Smooth muscle cell (in vitro differentiated cells): ENCODE data around the gene MROH7. TPM values are rescaled to one million over a fixed set of nuclear protein-coding genes. Genes with fewer than 3 reads are reported as not detected.

ENCODE experiments used
- DNase-seq: peaks from one replicate; lab custom pipeline; 2025; ENCODE audit not compliant: unreplicated experiment; lab: John Stamatoyannopoulos, UW
- H2AFZ ChIP-seq: fragments of 200-600 bp; sonication (generic); 2 replicates; pipeline ENCODE4 v1.6.0; 2016; ENCODE audit warnings: antibody characterized with exemption, low read depth, mild to moderate bottlenecking
- H3F3A ChIP-seq: fragments of 200-600 bp; sonication (generic); 2 replicates; pipeline ENCODE4 v1.6.0; 2017; ENCODE audit warnings: antibody characterized with exemption, low read depth
- H3K27ac ChIP-seq: fragments of 200-600 bp; sonication (generic); 2 replicates; pipeline ENCODE4 v1.5.1; 2016; ENCODE audit warnings: low read depth, mild to moderate bottlenecking
- H3K27me3 ChIP-seq: fragments of 200-600 bp; sonication (generic); 2 replicates; pipeline ENCODE4 v1.6.1; 2016; ENCODE audit warnings: low read depth, mild to moderate bottlenecking
- H3K36me3 ChIP-seq: fragments of 200-600 bp; sonication (generic); 2 replicates; pipeline ENCODE4 v1.5.1; 2016; ENCODE audit warnings: low read depth
- H3K4me1 ChIP-seq: fragments of 200-600 bp; sonication (generic); 2 replicates; pipeline ENCODE4 v1.5.1; 2016; ENCODE audit warnings: low read depth
- H3K4me2 ChIP-seq: fragments of 200-600 bp; sonication (generic); 2 replicates; pipeline ENCODE4 v1.6.0; 2016; ENCODE audit warnings: mild to moderate bottlenecking
- H3K4me3 ChIP-seq: fragments of 200-600 bp; sonication (generic); 2 replicates; pipeline ENCODE4 v1.5.1; 2016; ENCODE audit warnings: mild to moderate bottlenecking
- H3K79me2 ChIP-seq: fragments of 200-600 bp; sonication (generic); 2 replicates; pipeline ENCODE4 v1.6.0; 2016; ENCODE audit warnings: low read depth, mild to moderate bottlenecking
- H3K9ac ChIP-seq: fragments of 200-600 bp; sonication (generic); 2 replicates; pipeline ENCODE4 v1.6.0; 2016; ENCODE audit warnings: low read depth
- H3K9me3 ChIP-seq: fragments of 200-600 bp; sonication (generic); replicated peaks from 2 replicates; pipeline ENCODE4 v1.5.1; 2016; ENCODE audit warnings: low read depth
- H4K20me1 ChIP-seq: fragments of 200-600 bp; sonication (generic); 2 replicates; pipeline ENCODE4 v1.6.0; 2016; ENCODE audit warnings: low read depth
- CTCF ChIP-seq: fragments of 200-600 bp; sonication (generic); IDR thresholded peaks from 2 replicates; pipeline ENCODE4 v1.5.1; 2017; ENCODE audit warnings: borderline replicate concordance, mild to moderate bottlenecking, antibody characterized with exemption; ENCODE audit not compliant: insufficient read depth, poor library complexity, severe bottlenecking
- WGBS: methylation state at CpG from one replicate; pipeline ENCODE4 v1.1.7; 2016; ENCODE audit warnings: low lambda C conversion rate; 5-methylcytosine and 5-hydroxymethylcytosine counted together
- polyA plus RNA-seq: library from polyadenylated mRNA; unstranded; fragments of >200 nt; fragmentation: Nextera tagmentation; extraction: Ambion mirVana; gene quantifications from 2 replicates; pipeline ENCODE4 v1.2.1, GENCODE V29; 2016
- total RNA-seq: library from RNA; depleted of rRNA; stranded (reverse); fragments of >200 nt; gene quantifications from 2 replicates; pipeline ENCODE4 v1.2.3, GENCODE V29; 2014

MROH7 gene
- total and polyA plus RNA-seq, 2 experiments from 2014 or later = 0.33 to 0.58 TPM

GRCh38 chr1:54668567-54668966, 27.0 kb downstream of the MROH7 start:
- Histone ChIP-seq H3K4me2 (no peak overlapping the region), H3K79me2 (no peaks in the 10 kb centered on the region), H3K27me3 (peaks cover 4% of the 10 kb centered on the region), H3K36me3 (no peaks in the 10 kb centered on the region), H4K20me1 (no peaks in the 10 kb centered on the region), H3K4me1 (no peaks in the 10 kb centered on the region), H3K27ac (no peak overlapping the region), H2AFZ (no peak overlapping the region), H3K9me3 (no peaks in the 10 kb centered on the region), H3K4me3 (no peak overlapping the region), H3F3A (no peaks in the 10 kb centered on the region), H3K9ac (no peak overlapping the region)
- TF ChIP-seq CTCF = no peak
- no peak for DNase-seq
- WGBS = 83% methylated on average over 2 of the region's 2 CpGs

GRCh38 chr1:54671985-54672608, 30.5 kb downstream of the MROH7 start:
- H3K9me3 ChIP-seq = no peaks in the 10 kb centered on the region
- no peak overlapping the region for H3K27ac ChIP-seq
- H3K4me1 ChIP-seq = no peaks in the 10 kb centered on the region
- 37% methylated on average over 6 of the region's 6 CpGs for WGBS
- DNase-seq = no peak
- H3K9ac ChIP-seq = no peak overlapping the region
- H3K36me3 ChIP-seq = no peaks in the 10 kb centered on the region
- H3K27me3 ChIP-seq = peaks cover 4% of the 10 kb centered on the region
- H3K4me3 ChIP-seq = no peak overlapping the region
- no peaks in the 10 kb centered on the region for H3F3A ChIP-seq
- no peak overlapping the region for H2AFZ ChIP-seq
- no peaks in the 10 kb centered on the region for H4K20me1 ChIP-seq
- no peaks in the 10 kb centered on the region for H3K79me2 ChIP-seq
- peak; percentile 61 for TF ChIP-seq CTCF
- H3K4me2 ChIP-seq = no peak overlapping the region

GRCh38 chr1:54678776-54679643, 37.4 kb downstream of the MROH7 start:
- Histone ChIP-seq H3K27ac (no peak overlapping the region), H3K9ac (no peak overlapping the region), H3K9me3 (no peaks in the 10 kb centered on the region), H3K27me3 (no peaks in the 10 kb centered on the region), H3K36me3 (no peaks in the 10 kb centered on the region), H3K4me2 (no peak overlapping the region), H3K79me2 (no peaks in the 10 kb centered on the region), H3F3A (no peaks in the 10 kb centered on the region), H3K4me1 (no peaks in the 10 kb centered on the region), H2AFZ (no peak overlapping the region), H3K4me3 (no peak overlapping the region), H4K20me1 (no peaks in the 10 kb centered on the region)
- WGBS = 80% methylated on average over 17 of the region's 17 CpGs
- TF ChIP-seq CTCF = no peak
- no peak for DNase-seq
